Measurements from ENCODE around the gene RAB1B.
A peak's percentile ranks its signal among the peaks of the same experiment; 100 is the strongest.
"Not testable (repeated sequence)": the region's sequence is repeated elsewhere in the genome, so short reads cannot be mapped to it uniquely, and the experiment has no call there.

RAB1B gene

DNA sequence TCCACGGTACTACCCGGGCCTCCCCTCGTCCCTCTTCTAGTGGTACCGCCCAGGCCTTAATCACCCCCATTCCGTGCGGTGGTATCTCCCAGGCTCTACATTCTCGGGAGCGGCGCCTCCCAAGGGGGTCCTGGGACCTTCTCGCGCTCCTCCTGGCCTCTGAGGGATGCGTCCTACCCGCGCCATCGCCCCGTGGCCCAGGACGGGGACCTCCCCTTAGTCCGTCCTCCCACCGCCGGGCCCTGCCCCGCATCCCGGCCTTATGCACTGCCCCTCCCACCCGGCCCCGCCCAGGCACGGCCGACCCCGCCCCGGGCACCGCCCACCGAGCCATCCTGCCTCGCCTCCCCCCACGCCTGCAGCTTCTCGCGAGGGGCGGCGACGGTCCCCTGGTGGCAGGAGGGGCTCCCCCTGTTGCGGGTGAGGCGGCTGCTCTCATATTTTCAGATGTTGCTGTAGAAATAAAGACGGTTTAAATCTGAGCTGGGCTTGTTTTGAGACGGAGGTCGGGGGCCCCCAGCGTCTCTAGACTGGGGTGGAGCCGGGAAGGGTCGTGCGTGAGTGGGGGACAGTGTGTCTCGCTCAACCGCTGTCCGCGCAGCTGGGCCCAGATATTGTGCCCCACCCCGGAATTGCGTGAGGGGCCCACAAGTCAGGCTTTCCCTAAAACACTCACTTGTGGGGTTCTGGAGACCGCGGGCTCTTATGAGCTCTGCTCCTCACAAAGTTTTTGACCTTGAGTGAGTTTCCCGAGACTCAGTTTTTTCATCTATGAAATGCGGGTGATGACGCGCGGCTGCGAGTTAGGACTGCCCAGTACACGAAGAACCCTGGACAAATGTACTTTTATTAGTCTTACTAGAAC, 828 bp upstream of the RAB1B start:
- DNase-seq, result no peak

- DNase-seq, result no peak
These were observed 790 bp downstream of the RAB1B start for GRCh38 chr11:66268952-66269905.

DNA sequence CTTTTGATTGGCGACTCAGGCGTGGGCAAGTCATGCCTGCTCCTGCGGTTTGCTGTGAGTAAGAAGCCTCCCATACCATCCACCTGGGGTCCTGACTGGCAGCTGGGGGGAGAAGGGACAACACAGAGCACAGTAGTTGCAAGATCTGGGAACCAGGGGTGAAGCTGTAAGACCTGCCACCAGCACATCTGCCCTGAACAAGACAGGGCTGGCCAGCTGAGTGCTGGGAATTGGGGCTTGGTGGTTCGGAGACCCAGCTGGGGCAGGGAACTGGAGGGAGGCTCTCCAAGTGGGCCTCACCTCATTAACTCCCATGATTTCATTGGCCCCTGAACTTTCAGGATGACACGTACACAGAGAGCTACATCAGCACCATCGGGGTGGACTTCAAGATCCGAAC, 3.4 kb downstream of the RAB1B start:
- no peak for DNase-seq

DNA sequence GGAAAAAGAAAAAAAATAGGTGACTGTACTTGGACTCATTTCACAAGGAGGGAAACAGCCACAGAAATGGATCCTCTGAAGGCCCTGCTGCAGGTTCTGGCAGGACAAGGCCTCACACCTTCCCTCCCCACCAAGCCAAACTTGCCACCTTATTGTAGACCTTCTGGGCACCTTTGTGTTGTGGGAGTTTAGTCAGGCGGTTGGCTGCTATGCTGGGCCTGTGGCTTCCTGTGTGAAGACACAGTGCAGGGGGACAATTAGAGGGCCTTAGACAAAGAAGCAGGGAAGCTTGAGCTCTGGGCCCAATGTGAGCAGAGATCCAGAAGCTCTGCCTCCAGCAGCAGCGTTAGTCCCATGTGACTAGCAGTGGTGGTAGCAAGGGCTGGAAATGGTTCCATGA, 4.2 kb downstream of the RAB1B start:
- DNase-seq, result no peak

DNA sequence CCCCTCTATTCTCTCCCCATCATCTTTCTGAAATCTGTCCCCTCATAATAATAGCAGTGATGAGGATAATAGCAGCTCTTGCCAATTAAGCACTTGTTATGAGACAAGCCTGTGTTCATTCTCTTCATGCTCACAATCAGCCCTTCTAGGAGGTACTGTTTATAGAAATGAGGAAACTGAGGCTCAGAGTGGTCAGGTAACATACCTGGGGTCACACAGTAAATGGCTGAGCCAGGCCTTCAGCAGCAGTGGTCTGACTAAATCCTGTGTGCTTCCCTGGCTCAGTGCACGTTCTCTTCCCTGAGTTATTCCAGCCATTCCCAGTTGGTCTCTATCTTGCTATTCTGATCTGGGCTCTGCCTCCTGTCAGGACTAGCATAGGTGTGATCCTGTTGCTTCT, 5.8 kb downstream of the RAB1B start:
- no peak for DNase-seq

- DNase-seq, result no peak
These were observed 7.0 kb downstream of the RAB1B start for GRCh38 chr11:66275396-66275795.

DNA sequence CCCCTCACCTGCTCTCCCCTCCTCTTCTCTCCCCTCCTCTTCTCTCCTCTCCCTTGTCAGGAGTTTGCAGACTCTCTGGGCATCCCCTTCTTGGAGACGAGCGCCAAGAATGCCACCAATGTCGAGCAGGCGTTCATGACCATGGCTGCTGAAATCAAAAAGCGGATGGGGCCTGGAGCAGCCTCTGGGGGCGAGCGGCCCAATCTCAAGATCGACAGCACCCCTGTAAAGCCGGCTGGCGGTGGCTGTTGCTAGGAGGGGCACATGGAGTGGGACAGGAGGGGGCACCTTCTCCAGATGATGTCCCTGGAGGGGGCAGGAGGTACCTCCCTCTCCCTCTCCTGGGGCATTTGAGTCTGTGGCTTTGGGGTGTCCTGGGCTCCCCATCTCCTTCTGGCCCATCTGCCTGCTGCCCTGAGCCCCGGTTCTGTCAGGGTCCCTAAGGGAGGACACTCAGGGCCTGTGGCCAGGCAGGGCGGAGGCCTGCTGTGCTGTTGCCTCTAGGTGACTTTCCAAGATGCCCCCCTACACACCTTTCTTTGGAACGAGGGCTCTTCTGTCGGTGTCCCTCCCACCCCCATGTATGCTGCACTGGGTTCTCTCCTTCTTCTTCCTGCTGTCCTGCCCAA, 7.7 kb downstream of the RAB1B start:
- DNase-seq, result no peak

GRCh38 chr11:66276619-66277018, 8.2 kb downstream of the RAB1B start:
- not testable (repeated sequence) for DNase-seq

DNA sequence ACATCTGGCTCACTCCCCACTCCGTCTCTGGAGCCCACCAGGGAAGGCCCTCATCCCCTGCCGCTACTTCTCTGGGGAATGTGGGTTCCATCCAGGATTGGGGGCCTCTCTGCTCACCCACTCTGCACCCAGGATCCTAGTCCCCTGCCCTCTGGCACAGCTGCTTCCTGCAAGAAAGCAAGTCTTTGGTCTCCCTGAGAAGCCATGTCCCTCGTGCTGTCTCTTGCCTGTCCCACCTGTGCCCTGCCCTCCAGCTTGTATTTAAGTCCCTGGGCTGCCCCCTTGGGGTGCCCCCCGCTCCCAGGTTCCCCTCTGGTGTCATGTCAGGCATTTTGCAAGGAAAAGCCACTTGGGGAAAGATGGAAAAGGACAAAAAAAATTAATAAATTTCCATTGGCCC, 8.6 kb downstream of the RAB1B start:
- not testable (repeated sequence) for DNase-seq

DNA sequence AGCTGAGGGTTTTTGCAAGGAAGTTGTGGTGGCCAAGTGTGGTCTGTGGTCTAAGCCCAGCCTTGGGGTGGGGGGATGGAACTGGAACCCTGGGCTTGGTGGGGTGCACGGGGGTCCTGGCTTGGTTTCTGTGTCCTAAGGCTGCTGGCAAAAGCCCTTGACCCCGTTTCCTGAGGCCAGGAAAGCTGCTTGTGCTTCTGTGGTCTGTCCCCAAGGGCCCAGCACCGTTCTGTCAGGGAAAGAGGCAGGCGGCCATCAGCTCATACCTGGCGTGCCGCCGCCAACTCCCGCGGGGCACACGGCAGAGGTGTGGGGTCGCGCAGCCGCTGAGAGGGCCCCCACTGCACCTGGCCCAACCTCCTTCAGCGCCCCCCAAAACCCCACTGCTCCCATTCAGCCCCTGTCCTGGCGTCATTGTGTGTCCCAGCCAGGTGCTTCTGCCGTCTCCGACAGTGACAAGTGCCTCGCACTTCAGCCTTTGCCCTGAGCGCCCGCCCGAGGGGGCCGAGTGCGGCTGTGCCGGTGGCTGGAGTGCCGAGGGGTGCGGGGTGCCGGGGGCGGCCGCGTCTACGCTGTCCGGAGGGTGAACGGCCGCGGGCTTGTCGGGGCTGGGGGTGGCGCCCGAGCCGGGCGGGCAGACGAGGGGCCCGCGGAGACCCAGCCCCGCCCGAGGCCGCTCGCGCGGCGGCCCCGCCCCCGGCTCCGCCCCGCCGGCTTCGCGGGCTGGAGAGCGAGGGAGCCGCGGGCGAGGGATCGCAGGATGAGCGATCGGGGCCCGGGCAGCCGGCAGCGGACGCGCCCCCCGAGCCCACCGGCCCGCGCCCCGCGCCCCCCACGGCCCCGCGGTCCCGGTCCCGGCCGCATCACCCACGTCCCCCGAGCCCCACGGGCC, 9.3 kb downstream of the RAB1B start, which contains the start of gene CNIH2:
CNIH2 (plus strand) TSS at position 705 of the 892 bp plus-strand sequence. CDS start 282 bp downstream, outside the sequence.
- no peak for DNase-seq

GRCh38 chr11:66278363-66279091, 10.1 kb downstream of the RAB1B start:
- no peak for DNase-seq

GRCh38 chr11:66279092-66279734, 10.8 kb downstream of the RAB1B start:
- DNase-seq, result no peak

- DNase-seq, result no peak
These were observed 12.0 kb downstream of the RAB1B start for GRCh38 chr11:66280428-66280827.

GRCh38 chr11:66281001-66281400, 12.6 kb downstream of the RAB1B start:
- no peak for DNase-seq

- DNase-seq, result no peak
These were observed 13.5 kb downstream of the RAB1B start for GRCh38 chr11:66281776-66282467.

GRCh38 chr11:66282468-66283455, 14.3 kb downstream of the RAB1B start:
- DNase-seq, result peak; percentile 62

GRCh38 chr11:66283461-66284105, 15.1 kb downstream of the RAB1B start:
- DNase-seq, result no peak

GRCh38 chr11:66284526-66285078, 16.2 kb downstream of the RAB1B start:
- DNase-seq, result no peak
